Measurements from ENCODE around the gene IL12RB2.

DNA sequence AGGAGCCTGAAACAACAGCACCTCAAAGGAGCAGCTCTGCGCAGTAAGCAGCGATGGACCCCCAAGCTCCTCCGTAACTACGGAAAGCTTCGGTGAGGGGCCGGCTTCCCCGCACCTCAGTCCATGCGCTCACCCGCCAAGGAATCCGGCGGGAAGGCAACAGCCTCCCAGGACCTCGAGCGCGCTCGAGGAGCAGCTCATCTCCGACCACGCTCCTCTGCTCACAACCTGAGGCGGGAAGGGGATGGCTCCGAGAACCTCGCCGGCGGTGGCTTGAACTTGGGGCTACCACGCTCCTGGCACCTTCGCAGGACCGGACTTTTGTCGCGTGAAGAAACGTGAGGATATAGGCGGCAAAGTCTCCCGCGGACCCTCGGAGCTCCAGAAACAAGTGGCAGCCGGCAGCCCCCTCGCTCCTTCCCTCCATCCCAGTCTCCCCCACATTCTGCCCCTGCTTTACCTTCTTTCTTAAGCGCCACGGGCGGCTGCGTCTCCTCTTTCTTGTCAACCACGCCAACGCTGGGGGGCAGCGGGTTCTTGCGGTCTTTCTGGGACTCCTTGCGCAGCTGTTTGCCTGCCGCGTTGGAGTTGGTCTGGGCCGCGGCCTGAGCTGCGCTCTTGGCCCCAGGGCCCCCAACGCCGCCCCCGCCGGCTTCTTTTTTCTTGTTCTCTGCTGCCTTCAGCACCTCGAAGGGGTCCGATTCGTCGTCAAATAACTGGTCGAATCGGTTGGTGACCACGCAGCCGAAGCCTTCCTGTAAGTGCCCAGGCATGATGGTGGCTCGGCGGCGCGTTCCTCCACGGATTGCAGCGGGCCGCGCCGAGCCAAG, 122.1 kb downstream of the IL12RB2 start:
- no peak for TF ChIP-seq EZH2 (optimal IDR thresholded peaks at IDR 0.05; ENCODE audit: low read depth, low read length)
- TF ChIP-seq, protein P1, sequence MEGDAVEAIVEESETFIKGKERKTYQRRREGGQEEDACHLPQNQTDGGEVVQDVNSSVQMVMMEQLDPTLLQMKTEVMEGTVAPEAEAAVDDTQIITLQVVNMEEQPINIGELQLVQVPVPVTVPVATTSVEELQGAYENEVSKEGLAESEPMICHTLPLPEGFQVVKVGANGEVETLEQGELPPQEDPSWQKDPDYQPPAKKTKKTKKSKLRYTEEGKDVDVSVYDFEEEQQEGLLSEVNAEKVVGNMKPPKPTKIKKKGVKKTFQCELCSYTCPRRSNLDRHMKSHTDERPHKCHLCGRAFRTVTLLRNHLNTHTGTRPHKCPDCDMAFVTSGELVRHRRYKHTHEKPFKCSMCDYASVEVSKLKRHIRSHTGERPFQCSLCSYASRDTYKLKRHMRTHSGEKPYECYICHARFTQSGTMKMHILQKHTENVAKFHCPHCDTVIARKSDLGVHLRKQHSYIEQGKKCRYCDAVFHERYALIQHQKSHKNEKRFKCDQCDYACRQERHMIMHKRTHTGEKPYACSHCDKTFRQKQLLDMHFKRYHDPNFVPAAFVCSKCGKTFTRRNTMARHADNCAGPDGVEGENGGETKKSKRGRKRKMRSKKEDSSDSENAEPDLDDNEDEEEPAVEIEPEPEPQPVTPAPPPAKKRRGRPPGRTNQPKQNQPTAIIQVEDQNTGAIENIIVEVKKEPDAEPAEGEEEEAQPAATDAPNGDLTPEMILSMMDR (IDR thresholded peaks at IDR 0.05; ENCODE audit: low read length) = no peak

All from MM.1S (cell line).